Choroid plexus epithelial cell (primary cell): Measurements from ENCODE around the gene RITA1.

Source experiments
- DNase-seq: peaks from one replicate; pipeline ENCODE4 v3.0.0-alpha.2; 2010; ENCODE audit warnings: low read depth
- H3K4me3 ChIP-seq: 2 replicates; pipeline ENCODE4 v1.5.1; 2011; ENCODE audit warnings: low read depth, mild to moderate bottlenecking, control low read depth, low read length, moderate library complexity
- CTCF ChIP-seq: conservative IDR thresholded peaks from 2 replicates; pipeline ENCODE4 v1.5.1; 2011; ENCODE audit warnings: low read depth, mild to moderate bottlenecking, control low read depth, inconsistent platforms, low read length, moderate library complexity

Gene RITA1

GRCh38 chr12:113146999-113147398 lies 38.5 kb upstream of the RITA1 start:
- no peak for DNase-seq
- no peak overlapping the region for H3K4me3 ChIP-seq
- TF ChIP-seq CTCF, result no peak

- peak; percentile 94 for DNase-seq
- no peak within 1 kb of the TSS for H3K4me3 ChIP-seq
- no peak for TF ChIP-seq CTCF
Measured at GRCh38 chr12:113149361-113150150, 36.0 kb upstream of the RITA1 start, which contains the start of gene CFAP73. Gene CFAP73 (plus strand): TSS chr12:113149724. CDS start chr12:113149858, 134 bp downstream.

- no peak for TF ChIP-seq CTCF
- DNase-seq, result no peak
Measured at GRCh38 chr12:113151655-113152054, 33.9 kb upstream of the RITA1 start.

GRCh38 chr12:113152196-113152834 lies 33.2 kb upstream of the RITA1 start:
- no peak for TF ChIP-seq CTCF
- H3K4me3 ChIP-seq, result no peak overlapping the region
- DNase-seq, result no peak

More at GRCh38 chr12:113151655-113152054, 33.9 kb upstream of the RITA1 start:
- no peak overlapping the region for H3K4me3 ChIP-seq

- peak; percentile 73 for DNase-seq
- TF ChIP-seq CTCF, result peak; percentile 50
- peak overlapping the region; percentile 26 for H3K4me3 ChIP-seq
Measured at GRCh38 chr12:113152835-113153814, 32.4 kb upstream of the RITA1 start.

- TF ChIP-seq CTCF, result no peak
- DNase-seq, result peak; percentile 30
- H3K4me3 ChIP-seq, result no peak overlapping the region
Measured at GRCh38 chr12:113154351-113154973, 31.1 kb upstream of the RITA1 start.
